ENCODE measurements around the gene SYPL2. TPM values are rescaled to one million over a fixed set of nuclear protein-coding genes. Genes with fewer than 3 reads are reported as not detected.

Gene SYPL2
- total RNA-seq, 1 experiment from 2014 or later = not detected

DNA sequence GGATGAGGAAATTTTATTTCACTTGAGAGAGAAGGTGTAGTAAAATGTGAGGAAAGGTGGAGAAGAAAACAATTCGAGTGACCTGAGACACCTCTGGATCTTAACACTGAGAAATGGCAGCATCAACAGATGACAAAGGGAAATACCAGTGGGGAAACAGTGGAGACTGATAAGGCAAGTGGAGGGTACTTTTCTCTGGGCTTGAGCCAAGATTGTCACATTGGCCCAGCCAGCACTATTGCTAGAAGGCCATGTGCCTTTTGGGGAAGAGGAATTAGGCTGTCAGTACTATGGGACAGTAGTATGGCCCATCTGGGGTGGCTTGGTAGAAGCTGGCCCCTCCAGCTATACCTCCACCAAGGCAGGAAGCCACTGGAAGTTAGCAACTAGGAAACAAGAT is 8.4 kb downstream of the SYPL2 start:
- no peak overlapping the region for H3K27ac ChIP-seq (ENCODE audit: low read length)
- no peaks in the 10 kb centered on the region for H3K36me3 ChIP-seq (ENCODE audit: low read depth, low read length)
- H3K9me2 ChIP-seq (replicated peaks; ENCODE audit: low read length) = no peaks in the 10 kb centered on the region
- no peak for DNase-seq
- no peak overlapping the region for H3K4me2 ChIP-seq (ENCODE audit: low read length)
- no peak overlapping the region for H3K9ac ChIP-seq (ENCODE audit: low read length)
- no peak for ATAC-seq
- no peaks in the 10 kb centered on the region for H3K4me1 ChIP-seq (ENCODE audit: insufficient read depth, low read length)
- H3K27me3 ChIP-seq (ENCODE audit: low read length) = peaks cover 70% of the 10 kb centered on the region
- H3K9me3 ChIP-seq (ENCODE audit: low read length) = no peaks in the 10 kb centered on the region
- ChIA-PET POLR2A (ENCODE audit: unreplicated experiment) (no interaction called here), CTCF (interaction anchor here (0.7 kb wide), 1 partner anchor 19 kb away, joined by 3 read pairs; the partner anchor contains the start of gene CYB561D1)
- no peaks in the 10 kb centered on the region for H3F3A ChIP-seq (ENCODE audit: low read length, unreplicated experiment)
- intact Hi-C loops (cut with micrococcal nuclease) = no loop called here
- no peaks in the 10 kb centered on the region for H4K20me1 ChIP-seq (ENCODE audit: low read length)
- H3K4me3 ChIP-seq (ENCODE audit: low read length) = no peak overlapping the region
- TF ChIP-seq EZH2phosphoT487 (IDR thresholded peaks at IDR 0.05; ENCODE audit: borderline replicate concordance, low read length) (no peak), EZH2 (IDR thresholded peaks at IDR 0.05; ENCODE audit: low read length, unreplicated experiment) (no peak)
- TF ChIP-seq, protein P1, sequence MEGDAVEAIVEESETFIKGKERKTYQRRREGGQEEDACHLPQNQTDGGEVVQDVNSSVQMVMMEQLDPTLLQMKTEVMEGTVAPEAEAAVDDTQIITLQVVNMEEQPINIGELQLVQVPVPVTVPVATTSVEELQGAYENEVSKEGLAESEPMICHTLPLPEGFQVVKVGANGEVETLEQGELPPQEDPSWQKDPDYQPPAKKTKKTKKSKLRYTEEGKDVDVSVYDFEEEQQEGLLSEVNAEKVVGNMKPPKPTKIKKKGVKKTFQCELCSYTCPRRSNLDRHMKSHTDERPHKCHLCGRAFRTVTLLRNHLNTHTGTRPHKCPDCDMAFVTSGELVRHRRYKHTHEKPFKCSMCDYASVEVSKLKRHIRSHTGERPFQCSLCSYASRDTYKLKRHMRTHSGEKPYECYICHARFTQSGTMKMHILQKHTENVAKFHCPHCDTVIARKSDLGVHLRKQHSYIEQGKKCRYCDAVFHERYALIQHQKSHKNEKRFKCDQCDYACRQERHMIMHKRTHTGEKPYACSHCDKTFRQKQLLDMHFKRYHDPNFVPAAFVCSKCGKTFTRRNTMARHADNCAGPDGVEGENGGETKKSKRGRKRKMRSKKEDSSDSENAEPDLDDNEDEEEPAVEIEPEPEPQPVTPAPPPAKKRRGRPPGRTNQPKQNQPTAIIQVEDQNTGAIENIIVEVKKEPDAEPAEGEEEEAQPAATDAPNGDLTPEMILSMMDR (conservative IDR thresholded peaks at IDR 0.05; ENCODE audit: low read depth, low read length) = no peak
- H3K79me2 ChIP-seq (ENCODE audit: low read length) = no peaks in the 10 kb centered on the region
- BruUV-seq (replicated peaks) = no TSS peak
- no peak overlapping the region for H2AFZ ChIP-seq (ENCODE audit: low read length)

DNA sequence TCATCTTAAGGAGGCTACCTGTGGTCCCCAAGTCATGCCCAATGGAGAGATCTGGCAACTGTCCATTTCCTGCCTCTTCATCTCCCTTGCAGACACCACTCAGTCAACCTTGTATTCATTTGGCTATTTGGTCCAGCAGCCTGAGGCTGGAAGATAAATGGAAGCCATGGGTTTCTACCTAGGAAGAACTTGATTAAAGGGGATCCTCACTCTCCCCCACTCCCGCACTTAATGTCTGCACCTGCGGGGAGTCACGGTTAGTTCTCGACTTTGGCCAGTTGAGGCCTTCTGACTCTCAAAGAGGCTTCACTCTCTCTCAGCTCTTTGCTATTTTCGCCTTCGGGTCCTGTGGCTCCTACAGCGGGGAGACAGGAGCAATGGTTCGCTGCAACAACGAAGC is 8.9 kb downstream of the SYPL2 start:
- no peaks in the 10 kb centered on the region for H3K4me1 ChIP-seq (ENCODE audit: insufficient read depth, low read length)
- no peak overlapping the region for H3K27ac ChIP-seq (ENCODE audit: low read length)
- no peak for DNase-seq
- intact Hi-C loops (cut with micrococcal nuclease) = no loop called here
- H3K9me3 ChIP-seq (ENCODE audit: low read length) = no peaks in the 10 kb centered on the region
- no peaks in the 10 kb centered on the region for H3K36me3 ChIP-seq (ENCODE audit: low read depth, low read length)
- no peak for TF ChIP-seq EZH2 (IDR thresholded peaks at IDR 0.05; ENCODE audit: low read length, unreplicated experiment)
- TF ChIP-seq, protein P1 (conservative IDR thresholded peaks at IDR 0.05; ENCODE audit: low read depth, low read length) = no peak
- TF ChIP-seq EZH2phosphoT487 (IDR thresholded peaks at IDR 0.05; ENCODE audit: borderline replicate concordance, low read length) = no peak
- peaks cover 65% of the 10 kb centered on the region for H3K27me3 ChIP-seq (ENCODE audit: low read length)
- H3K9ac ChIP-seq (ENCODE audit: low read length) = no peak overlapping the region
- no TSS peak for BruUV-seq (replicated peaks)
- H3K4me3 ChIP-seq (ENCODE audit: low read length) = no peak overlapping the region
- no peak overlapping the region for H2AFZ ChIP-seq (ENCODE audit: low read length)
- H3K4me2 ChIP-seq (ENCODE audit: low read length) = no peak overlapping the region
- H3K9me2 ChIP-seq (replicated peaks; ENCODE audit: low read length) = no peaks in the 10 kb centered on the region
- CTCF ChIA-PET = no interaction called here
- no peaks in the 10 kb centered on the region for H3K79me2 ChIP-seq (ENCODE audit: low read length)
- ATAC-seq = no peak
- no peaks in the 10 kb centered on the region for H3F3A ChIP-seq (ENCODE audit: low read length, unreplicated experiment)
- no peaks in the 10 kb centered on the region for H4K20me1 ChIP-seq (ENCODE audit: low read length)
- POLR2A ChIA-PET (ENCODE audit: unreplicated experiment) = no interaction called here

DNA sequence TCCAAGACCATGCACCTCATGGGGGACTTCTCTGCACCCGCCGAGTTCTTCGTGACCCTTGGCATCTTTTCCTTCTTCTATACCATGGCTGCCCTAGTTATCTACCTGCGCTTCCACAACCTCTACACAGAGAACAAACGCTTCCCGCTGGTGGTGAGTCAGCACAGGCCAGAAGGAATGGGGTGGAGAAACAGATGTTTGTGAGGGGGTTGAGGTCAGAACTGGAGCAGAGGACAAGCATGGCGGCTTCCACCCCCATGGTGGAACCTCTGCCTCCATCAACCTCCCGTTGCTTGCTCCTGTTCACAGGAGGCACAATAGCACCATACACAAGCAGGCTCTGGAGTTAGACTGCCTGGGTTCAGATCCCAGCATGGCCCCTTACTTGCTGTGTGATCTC is 10.5 kb downstream of the SYPL2 start:
- Histone ChIP-seq H3K9me3 (ENCODE audit: low read length) (no peaks in the 10 kb centered on the region), H3K4me1 (ENCODE audit: insufficient read depth, low read length) (no peaks in the 10 kb centered on the region), H4K20me1 (ENCODE audit: low read length) (no peaks in the 10 kb centered on the region), H3K9me2 (replicated peaks; ENCODE audit: low read length) (no peaks in the 10 kb centered on the region), H3K27me3 (ENCODE audit: low read length) (peaks cover 55% of the 10 kb centered on the region), H3K4me3 (ENCODE audit: low read length) (no peak overlapping the region), H3K27ac (ENCODE audit: low read length) (no peak overlapping the region), H3F3A (ENCODE audit: low read length, unreplicated experiment) (no peaks in the 10 kb centered on the region), H3K9ac (ENCODE audit: low read length) (no peak overlapping the region), H3K79me2 (ENCODE audit: low read length) (no peaks in the 10 kb centered on the region), H3K4me2 (ENCODE audit: low read length) (no peak overlapping the region), H2AFZ (ENCODE audit: low read length) (no peak overlapping the region), H3K36me3 (ENCODE audit: low read depth, low read length) (no peaks in the 10 kb centered on the region)
- TF ChIP-seq EZH2 (IDR thresholded peaks at IDR 0.05; ENCODE audit: low read length, unreplicated experiment) (no peak), EZH2phosphoT487 (IDR thresholded peaks at IDR 0.05; ENCODE audit: borderline replicate concordance, low read length) (no peak)
- ChIA-PET POLR2A (ENCODE audit: unreplicated experiment) (no interaction called here), CTCF (no interaction called here)
- ATAC-seq (no peak), DNase-seq (no peak)
- intact Hi-C loops (cut with micrococcal nuclease) = no loop called here
- no TSS peak for BruUV-seq (replicated peaks)

All from PC-3 (cell line).